Body of pancreas (tissue), 4 donors: ENCODE measurements around the gene HRH1. TPM values are rescaled to one million over a fixed set of nuclear protein-coding genes. Genes with fewer than 3 reads are reported as not detected.

Experiments
- ATAC-seq: fragments of 150-250 bp; one replicate; pipeline ENCODE4 v1.9.1; 2016
- DNase-seq, 4 donors: peaks; one replicate each; pipeline ENCODE4 v3.0.0-alpha.2; 2019
- H3K27ac ChIP-seq, 4 donors: fragments of 200-600 bp; sonication (generic); 1 replicate in 3 of 4; 2 replicates in 1 of 4; pipeline versions ENCODE4 v1.5.1 to v1.6.1; 2016 to 2019; ENCODE audit warnings: mild to moderate bottlenecking in 1 of 4, mixed read lengths in 1 of 4, moderate library complexity in 1 of 4
- H3K27me3 ChIP-seq, 2 donors: fragments of 200-600 bp; sonication (generic); one replicate each; pipeline ENCODE4 v1.6.0; 2016; ENCODE audit warnings: mild to moderate bottlenecking in 1 of 2
- H3K36me3 ChIP-seq, 2 donors: fragments of 200-600 bp; sonication (generic); replicated peaks in 1 of 2; 2 replicates each; pipeline ENCODE4 v1.5.1; 2016; ENCODE audit warnings: low read depth in 2 of 2; ENCODE audit not compliant: insufficient read depth in 1 of 2
- H3K4me1 ChIP-seq: fragments of 200-600 bp; sonication (generic); one replicate; pipeline ENCODE4 v1.6.0; 2016
- H3K4me3 ChIP-seq, 2 donors: fragments of 200-600 bp; sonication (generic); 1 replicate in 1 of 2; 2 replicates in 1 of 2; pipeline ENCODE4 v1.5.1; 2016 to 2019
- H3K9me3 ChIP-seq, 3 donors: fragments of 200-600 bp; sonication (generic); 1 replicate in 2 of 3; 2 replicates in 1 of 3; pipeline ENCODE4 v1.5.1; 2016
- POLR2A ChIP-seq, 3 donors: fragments of 450-650 bp; IDR thresholded peaks; one replicate each; pipeline ENCODE4 v1.6.1; 2016; ENCODE audit warnings: antibody characterized with exemption in 3 of 3, mild to moderate bottlenecking in 2 of 3
- WGBS, 2 donors: methylation state at CpG; one replicate each; pipeline ENCODE4 v1.1.5; 2017; 5-methylcytosine and 5-hydroxymethylcytosine counted together
- intact Hi-C: fragments of 100-400 bp; cut with DNase I; formaldehyde crosslinking; loops from one replicate; pipeline ENCODE4 v1.15.1; 2023
- total RNA-seq, 2 donors: library from RNA; depleted of rRNA; stranded (reverse); fragments of >200 nt; gene quantifications; one replicate each; pipeline ENCODE4 v1.1.0, GENCODE V29; 2016
- TF ChIP-seq, protein P1 (sequence below), 7 experiments: fragments of 450-650 bp in 4 of 7; fragments of 200-600 bp in 3 of 7; sonication (generic) in 3 of 7; IDR thresholded peaks; one replicate each; pipeline ENCODE4 v1.5.1; 2016 to 2019; ENCODE audit warnings: antibody characterized with exemption in 7 of 7

Gene HRH1
- total RNA-seq, 2 donors from 2014 or later, result 0.66 to 0.78 TPM

- 62 to 65% methylated on average over 3 of the region's 3 CpGs for WGBS, 2 donors
- Histone ChIP-seq H3K27ac (no peak overlapping the region), H3K9me3 (no peaks in the 10 kb centered on the region), H3K4me3 (no peak overlapping the region), H3K36me3 (no peaks in the 10 kb centered on the region), H3K4me1 (no peaks in the 10 kb centered on the region), H3K27me3 (no peaks in the 10 kb centered on the region)
- intact Hi-C loops, result no loop called here
- ATAC-seq, result no peak
- DNase-seq, result no peak
- TF ChIP-seq, protein P1, sequence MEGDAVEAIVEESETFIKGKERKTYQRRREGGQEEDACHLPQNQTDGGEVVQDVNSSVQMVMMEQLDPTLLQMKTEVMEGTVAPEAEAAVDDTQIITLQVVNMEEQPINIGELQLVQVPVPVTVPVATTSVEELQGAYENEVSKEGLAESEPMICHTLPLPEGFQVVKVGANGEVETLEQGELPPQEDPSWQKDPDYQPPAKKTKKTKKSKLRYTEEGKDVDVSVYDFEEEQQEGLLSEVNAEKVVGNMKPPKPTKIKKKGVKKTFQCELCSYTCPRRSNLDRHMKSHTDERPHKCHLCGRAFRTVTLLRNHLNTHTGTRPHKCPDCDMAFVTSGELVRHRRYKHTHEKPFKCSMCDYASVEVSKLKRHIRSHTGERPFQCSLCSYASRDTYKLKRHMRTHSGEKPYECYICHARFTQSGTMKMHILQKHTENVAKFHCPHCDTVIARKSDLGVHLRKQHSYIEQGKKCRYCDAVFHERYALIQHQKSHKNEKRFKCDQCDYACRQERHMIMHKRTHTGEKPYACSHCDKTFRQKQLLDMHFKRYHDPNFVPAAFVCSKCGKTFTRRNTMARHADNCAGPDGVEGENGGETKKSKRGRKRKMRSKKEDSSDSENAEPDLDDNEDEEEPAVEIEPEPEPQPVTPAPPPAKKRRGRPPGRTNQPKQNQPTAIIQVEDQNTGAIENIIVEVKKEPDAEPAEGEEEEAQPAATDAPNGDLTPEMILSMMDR (IDR thresholded peaks at IDR 0.05), result no peak
- TF ChIP-seq POLR2A (IDR thresholded peaks at IDR 0.05), result no peak
Measured at GRCh38 chr3:11136116-11136515, 18.2 kb upstream of the HRH1 start.

DNA sequence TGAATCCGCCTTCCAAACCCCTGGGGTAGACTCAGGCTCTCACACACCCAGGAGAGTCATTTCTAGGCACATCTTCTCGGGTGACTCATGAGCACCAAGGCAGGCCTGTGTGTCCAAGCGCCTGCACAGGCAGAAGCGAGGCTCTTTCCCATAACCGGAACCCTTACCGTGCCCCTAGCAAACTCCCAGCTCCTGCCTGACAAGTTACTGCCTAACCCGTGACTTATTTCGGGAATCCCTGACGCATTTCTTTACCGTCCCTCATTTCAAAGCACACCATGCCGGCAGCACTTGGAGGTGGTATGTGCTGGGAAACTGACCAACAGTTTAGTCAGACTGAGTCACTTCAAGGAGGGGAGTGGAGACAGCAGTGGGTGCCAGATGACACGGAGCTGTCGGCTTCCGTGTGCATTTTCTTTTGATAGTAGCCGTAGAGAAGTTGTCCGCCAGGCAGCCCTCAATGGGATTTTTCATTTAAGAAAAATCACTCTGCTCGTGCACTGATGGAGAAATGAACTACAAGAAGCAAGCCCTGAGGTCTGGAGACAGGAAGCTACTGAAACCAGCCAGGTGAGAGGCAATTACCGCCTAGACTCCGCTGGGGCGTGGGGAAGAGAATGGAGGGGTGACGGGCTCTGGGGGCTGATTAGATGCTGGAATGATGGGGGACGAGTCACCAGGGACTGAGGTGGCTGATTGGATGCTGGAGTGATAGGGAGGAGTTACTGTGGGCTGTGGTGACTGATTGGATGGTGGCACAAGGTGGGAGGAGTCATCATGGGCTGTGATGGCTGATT is 17.3 kb upstream of the HRH1 start:
- H3K4me1 ChIP-seq, result no peaks in the 10 kb centered on the region
- DNase-seq (peak in 1 of 4 donors; percentile 31), ATAC-seq (peak; percentile 30)
- H3K36me3 ChIP-seq, result no peaks in the 10 kb centered on the region
- WGBS, 2 donors, result 73 to 76% methylated on average over 22 of the region's 22 CpGs
- H3K4me3 ChIP-seq, result no peak overlapping the region
- H3K27me3 ChIP-seq, result no peaks in the 10 kb centered on the region
- no peaks in the 10 kb centered on the region for H3K9me3 ChIP-seq
- intact Hi-C loops, result no loop called here
- no peak overlapping the region for H3K27ac ChIP-seq
- no peak for TF ChIP-seq POLR2A (IDR thresholded peaks at IDR 0.05)
- TF ChIP-seq, protein P1 (IDR thresholded peaks at IDR 0.05), result no peak

GRCh38 chr3:11137627-11137959 is 16.7 kb upstream of the HRH1 start:
- Histone ChIP-seq H3K27me3 (no peaks in the 10 kb centered on the region), H3K4me1 (no peaks in the 10 kb centered on the region), H3K4me3 (no peak overlapping the region), H3K9me3 (no peaks in the 10 kb centered on the region), H3K36me3 (no peaks in the 10 kb centered on the region), H3K27ac (no peak overlapping the region)
- TF ChIP-seq, protein P1 (IDR thresholded peaks at IDR 0.05), result no peak
- TF ChIP-seq POLR2A (IDR thresholded peaks at IDR 0.05), result no peak
- intact Hi-C loops, result no loop called here
- DNase-seq (no peak), ATAC-seq (no peak)
- 67 to 84% methylated on average over 6 of the region's 6 CpGs for WGBS, 2 donors

DNA sequence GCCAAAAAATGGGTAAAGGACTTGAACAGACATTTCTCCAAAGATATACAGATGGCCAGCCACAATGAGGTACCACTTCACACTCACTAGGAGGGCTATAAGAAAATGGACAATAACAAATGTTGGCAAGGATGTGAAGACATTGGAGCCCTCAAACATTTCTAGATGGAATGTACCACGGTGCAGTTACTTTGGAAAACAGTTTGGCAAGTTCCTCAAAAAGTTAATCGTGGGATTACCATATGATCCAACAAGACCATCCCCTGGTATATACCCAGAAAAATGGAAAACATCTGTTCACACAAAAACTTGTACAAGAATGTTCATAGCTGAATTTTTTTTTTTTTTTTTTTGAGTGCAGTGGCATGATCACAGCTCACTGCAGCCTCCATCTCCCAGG is 15.9 kb upstream of the HRH1 start:
- Histone ChIP-seq H3K4me1 (no peaks in the 10 kb centered on the region), H3K9me3 (no peaks in the 10 kb centered on the region), H3K36me3 (no peaks in the 10 kb centered on the region), H3K27me3 (no peaks in the 10 kb centered on the region), H3K27ac (no peak overlapping the region), H3K4me3 (no peak overlapping the region)
- DNase-seq (no peak), ATAC-seq (no peak)
- TF ChIP-seq POLR2A (IDR thresholded peaks at IDR 0.05), result no peak
- TF ChIP-seq, protein P1 (IDR thresholded peaks at IDR 0.05), result no peak
- intact Hi-C loops, result no loop called here
- WGBS, 2 donors, result 59 to 78% methylated on average over 2 of the region's 2 CpGs
